T-helper 1 cell (primary cell): ENCODE results near the gene ZRANB3.
"Not testable (repeated sequence)": the region's sequence is repeated elsewhere in the genome, so short reads cannot be mapped to it uniquely, and the experiment has no call there.

Experiments
- DNase-seq, 5 donors: peaks; one replicate each; pipeline ENCODE4 v3.0.0-alpha.2; 2012 to 2020

ZRANB3 gene

GRCh38 chr2:135121016-135121657 is 409.9 kb downstream of the ZRANB3 start:
- no peak for DNase-seq

GRCh38 chr2:135119582-135119981 is 411.4 kb downstream of the ZRANB3 start:
- DNase-seq = no peak

GRCh38 chr2:135113322-135113721 is 417.7 kb downstream of the ZRANB3 start:
- DNase-seq = no peak

GRCh38 chr2:135105513-135106316 is 425.3 kb downstream of the ZRANB3 start:
- not testable (repeated sequence) for DNase-seq

GRCh38 chr2:135103843-135104242 is 427.2 kb downstream of the ZRANB3 start:
- DNase-seq = no peak

GRCh38 chr2:135099802-135100483 is 431.1 kb downstream of the ZRANB3 start:
- no peak for DNase-seq

- no peak for DNase-seq
These were observed 433.3 kb downstream of the ZRANB3 start for GRCh38 chr2:135097532-135098231.

GRCh38 chr2:135096665-135097446 is 434.2 kb downstream of the ZRANB3 start:
- DNase-seq = no peak

- DNase-seq = no peak
These were observed 435.4 kb downstream of the ZRANB3 start for GRCh38 chr2:135095591-135095990.

- no peak for DNase-seq
These were observed 436.5 kb downstream of the ZRANB3 start for GRCh38 chr2:135094508-135094907.

- DNase-seq = no peak
These were observed 437.2 kb downstream of the ZRANB3 start for GRCh38 chr2:135093670-135094330.

GRCh38 chr2:135093193-135093592 is 437.8 kb downstream of the ZRANB3 start:
- no peak for DNase-seq

- DNase-seq = no peak
These were observed 439.3 kb downstream of the ZRANB3 start for GRCh38 chr2:135091681-135092080.

GRCh38 chr2:135089597-135089996 is 441.4 kb downstream of the ZRANB3 start:
- DNase-seq = not testable (repeated sequence)
